Measurements from ENCODE around the gene ARSB.

DNA sequence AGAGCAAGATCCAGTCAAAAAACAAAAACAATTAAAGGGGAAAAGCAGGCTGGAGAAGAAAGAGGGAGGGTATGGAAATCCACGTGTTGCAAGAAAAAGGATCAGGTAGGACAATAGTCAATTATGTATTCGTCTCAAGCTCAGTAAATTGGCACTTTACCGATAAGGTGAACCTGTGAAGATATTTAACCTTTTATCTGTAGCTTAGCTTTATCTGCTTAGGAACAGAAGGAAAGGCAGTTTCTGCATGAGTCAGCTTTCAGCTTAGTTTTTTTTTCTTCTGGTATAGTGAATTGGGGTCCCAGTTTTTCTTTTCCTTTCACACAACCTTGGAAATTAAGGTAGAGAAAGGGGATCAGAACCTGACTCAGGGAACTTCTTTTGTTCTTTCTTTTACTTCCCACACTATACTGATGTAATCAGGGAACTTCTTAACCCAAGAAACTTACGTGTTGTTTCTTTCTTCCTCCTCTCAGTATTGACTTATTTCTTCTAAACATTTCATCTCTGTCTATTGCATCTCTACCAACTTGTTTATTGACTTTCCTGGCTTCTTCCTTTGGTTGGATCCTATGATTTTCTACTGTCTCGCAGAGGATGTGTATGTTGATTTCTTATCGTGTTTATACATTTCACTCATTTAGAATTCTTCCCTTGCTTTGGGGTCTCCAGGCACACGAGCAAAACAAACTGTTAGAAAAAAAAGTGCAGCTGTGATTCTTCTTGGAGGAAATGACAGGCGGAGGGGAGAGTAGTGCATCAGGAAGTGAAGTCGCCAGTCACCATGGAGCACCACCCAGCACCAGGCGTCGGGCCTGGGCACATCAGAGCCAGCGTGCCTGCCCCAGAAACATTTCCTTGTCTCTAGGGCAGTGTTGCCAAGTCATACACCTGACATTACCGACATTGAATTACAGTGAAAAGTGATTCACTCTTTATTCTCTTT is 213.6 kb downstream of the ARSB start:
- TF ChIP-seq, protein P1, sequence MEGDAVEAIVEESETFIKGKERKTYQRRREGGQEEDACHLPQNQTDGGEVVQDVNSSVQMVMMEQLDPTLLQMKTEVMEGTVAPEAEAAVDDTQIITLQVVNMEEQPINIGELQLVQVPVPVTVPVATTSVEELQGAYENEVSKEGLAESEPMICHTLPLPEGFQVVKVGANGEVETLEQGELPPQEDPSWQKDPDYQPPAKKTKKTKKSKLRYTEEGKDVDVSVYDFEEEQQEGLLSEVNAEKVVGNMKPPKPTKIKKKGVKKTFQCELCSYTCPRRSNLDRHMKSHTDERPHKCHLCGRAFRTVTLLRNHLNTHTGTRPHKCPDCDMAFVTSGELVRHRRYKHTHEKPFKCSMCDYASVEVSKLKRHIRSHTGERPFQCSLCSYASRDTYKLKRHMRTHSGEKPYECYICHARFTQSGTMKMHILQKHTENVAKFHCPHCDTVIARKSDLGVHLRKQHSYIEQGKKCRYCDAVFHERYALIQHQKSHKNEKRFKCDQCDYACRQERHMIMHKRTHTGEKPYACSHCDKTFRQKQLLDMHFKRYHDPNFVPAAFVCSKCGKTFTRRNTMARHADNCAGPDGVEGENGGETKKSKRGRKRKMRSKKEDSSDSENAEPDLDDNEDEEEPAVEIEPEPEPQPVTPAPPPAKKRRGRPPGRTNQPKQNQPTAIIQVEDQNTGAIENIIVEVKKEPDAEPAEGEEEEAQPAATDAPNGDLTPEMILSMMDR (IDR thresholded peaks at IDR 0.05) = no peak
- TF ChIP-seq POLR2AphosphoS5 (IDR thresholded peaks at IDR 0.05) = no peak
- TF ChIP-seq POLR2A (IDR thresholded peaks at IDR 0.05) = no peak

Data from breast epithelium (tissue), 3 donors.